ENCODE results near the gene MIGA1.
A peak's percentile ranks its signal among the peaks of the same experiment; 100 is the strongest.
"Not testable (repeated sequence)": the region's sequence is repeated elsewhere in the genome, so short reads cannot be mapped to it uniquely, and the experiment has no call there.

Gene MIGA1

DNA sequence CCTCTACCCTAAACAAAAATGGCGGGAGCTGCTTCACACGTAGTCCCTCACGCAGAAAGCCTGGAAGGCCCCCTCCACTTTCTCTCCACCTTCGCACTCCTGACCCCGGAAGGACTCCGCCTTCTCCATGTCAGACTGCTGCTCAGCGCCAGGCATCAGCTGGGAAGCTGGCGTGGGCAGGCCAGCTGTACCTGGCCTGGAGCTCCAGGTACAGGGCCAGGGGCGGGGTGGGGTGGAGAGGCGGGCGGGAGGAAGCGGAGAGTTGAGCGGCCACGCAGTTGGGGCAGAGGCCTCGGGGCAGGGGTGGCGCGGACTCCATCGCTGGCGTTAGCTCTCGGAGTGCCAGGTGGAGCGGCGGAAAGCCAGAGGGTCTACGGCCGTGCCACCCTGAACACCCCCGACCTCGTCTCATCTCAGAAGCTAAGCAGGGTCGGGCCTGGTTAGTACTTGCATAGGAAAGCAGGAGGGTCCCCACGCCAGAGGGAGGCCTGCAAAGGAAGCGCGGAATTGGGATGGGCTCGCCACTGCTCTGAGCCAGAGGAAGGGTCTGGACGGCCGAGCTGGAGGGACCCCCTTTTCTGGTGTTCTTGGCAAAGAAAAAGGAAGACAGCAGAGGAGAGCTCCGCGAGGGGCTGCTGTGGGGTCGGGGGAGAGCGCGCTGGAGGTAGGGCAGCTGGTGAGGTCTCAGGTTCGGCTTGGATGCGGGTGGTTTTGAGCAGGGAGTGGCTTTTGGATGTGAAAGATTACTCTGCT lies at the start of gene MIGA1:
Gene MIGA1 (plus strand): TSS at position 121 of the 753 bp plus-strand sequence. CDS start 3,604 bp downstream, outside the sequence.
- DNase-seq = peak; percentile 60

DNA sequence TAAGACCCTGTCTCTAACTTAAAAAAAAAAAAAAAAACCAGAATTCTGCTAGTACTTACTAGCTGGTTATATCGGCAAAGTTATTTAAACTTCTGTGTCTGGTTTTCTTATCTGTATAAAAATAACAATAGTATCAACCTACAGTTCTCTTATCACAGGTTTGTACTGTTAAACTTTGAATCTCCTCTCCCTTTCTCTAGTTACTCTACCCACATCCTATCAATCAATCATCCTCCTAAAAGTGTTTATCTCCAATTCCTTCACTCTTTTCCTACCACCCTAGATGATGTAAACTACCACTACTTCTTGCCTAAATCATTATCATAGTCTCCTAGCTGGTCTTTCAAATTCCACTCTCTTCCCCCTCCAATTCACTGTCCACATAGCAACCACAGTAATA lies 47.4 kb upstream of the MIGA1 start:
- DNase-seq = no peak

- no peak for DNase-seq
These were observed 40.2 kb upstream of the MIGA1 start for GRCh38 chr1:77739235-77739634.

GRCh38 chr1:77741316-77741715 lies 38.1 kb upstream of the MIGA1 start:
- no peak for DNase-seq

DNA sequence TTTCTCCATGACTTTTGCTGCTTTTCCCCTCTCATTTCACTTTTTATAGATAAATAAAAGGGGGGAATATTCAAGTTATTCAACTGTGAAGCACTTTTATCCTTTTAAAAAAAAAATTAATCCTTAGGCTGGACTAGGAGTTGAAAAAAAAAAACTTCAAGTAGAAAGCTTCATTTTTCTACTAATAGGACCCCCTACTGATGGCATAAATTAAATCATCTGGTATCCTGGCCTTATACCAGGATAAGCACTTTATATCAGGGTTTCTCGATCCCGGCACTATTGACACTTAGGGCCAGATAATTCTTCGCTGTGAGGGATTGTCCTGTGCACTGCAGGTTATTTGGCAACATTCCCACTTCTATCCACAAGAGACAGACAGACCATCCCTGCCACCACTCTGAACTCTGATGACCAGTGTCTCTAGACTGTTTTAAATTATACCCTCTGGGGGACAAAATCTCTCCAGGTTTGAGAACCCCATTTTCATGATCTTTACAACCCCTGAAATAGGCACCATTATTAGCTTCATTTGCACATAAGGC lies 37.4 kb upstream of the MIGA1 start:
- no peak for DNase-seq

GRCh38 chr1:77744576-77744975 lies 34.9 kb upstream of the MIGA1 start:
- DNase-seq = no peak

GRCh38 chr1:77749489-77749888 lies 30.0 kb upstream of the MIGA1 start:
- not testable (repeated sequence) for DNase-seq

GRCh38 chr1:77756052-77756754 lies 23.2 kb upstream of the MIGA1 start:
- DNase-seq = no peak

GRCh38 chr1:77757066-77757584 lies 22.3 kb upstream of the MIGA1 start:
- DNase-seq = no peak

DNA sequence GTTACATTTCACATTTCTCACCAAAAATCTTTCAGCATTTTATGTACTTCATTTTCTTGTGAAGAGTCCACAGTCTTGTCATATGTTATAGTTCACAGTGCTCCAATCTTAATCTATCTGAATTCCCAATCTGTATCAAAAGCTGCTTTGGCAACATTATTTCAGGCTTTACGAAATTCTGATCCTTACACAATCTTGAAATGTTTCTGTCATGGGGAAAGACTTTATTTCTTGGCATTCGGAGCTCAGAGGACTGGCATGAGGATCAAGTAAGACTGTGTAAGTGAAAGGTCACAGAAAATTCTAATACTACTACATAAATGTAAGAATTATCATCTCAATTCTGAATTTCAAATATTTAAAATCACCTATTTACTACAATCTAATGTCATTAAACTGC lies 21.8 kb upstream of the MIGA1 start:
- DNase-seq = no peak

DNA sequence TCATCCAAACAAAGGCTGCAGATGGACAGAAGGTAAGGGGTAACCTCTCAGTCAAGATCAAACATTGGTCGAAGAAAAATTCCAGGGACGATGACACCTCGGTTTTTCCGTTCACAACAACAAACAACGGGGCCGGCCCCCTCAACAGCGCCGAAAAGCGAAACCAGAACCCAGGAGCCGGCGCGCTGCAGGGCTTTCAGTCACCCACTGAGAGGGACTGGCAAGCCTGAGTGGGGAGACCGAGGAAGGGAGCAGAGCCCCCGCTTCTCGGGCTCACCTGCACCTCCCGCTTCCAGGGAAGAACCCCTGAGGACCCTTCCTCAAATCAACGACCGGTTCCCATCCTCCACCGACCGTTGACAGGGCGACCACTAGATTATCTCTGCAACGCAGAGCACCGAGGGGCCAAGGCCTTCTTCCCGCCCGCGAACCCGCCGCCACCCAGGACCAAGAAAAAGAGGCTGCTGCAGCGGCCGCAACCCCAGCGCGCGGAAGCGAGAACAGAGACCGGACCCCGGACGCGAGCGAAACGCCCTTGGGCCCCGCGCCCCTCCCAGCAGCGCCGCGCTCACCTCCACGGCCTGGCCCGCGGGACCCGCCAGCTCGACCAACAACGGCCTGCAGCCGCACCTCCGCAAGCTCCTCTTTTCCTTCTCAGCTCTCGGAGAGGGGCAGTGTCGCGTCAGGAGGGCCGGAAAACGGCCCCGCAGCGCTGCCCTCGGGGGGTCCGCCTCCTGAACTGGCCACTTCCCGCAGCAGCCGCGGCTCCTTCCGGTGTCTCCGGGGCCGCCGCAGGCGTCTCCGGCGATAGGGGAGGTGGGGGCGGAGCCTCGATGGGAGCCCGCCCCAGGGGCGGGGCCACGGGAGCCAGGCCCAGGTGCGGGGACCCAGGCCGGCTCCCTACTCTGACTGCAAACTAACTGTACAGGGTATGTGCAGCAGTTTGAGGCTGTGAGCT lies 20.1 kb upstream of the MIGA1 start, which contains the start of gene USP33:
Gene USP33 (minus strand): TSS at position 782 of the 958 bp plus-strand sequence. CDS start 18,155 bp downstream, outside the sequence.
- peak; percentile 8 for DNase-seq

GRCh38 chr1:77762072-77762476 lies 17.4 kb upstream of the MIGA1 start:
- no peak for DNase-seq

GRCh38 chr1:77768006-77768405 lies 11.4 kb upstream of the MIGA1 start:
- DNase-seq = no peak

DNA sequence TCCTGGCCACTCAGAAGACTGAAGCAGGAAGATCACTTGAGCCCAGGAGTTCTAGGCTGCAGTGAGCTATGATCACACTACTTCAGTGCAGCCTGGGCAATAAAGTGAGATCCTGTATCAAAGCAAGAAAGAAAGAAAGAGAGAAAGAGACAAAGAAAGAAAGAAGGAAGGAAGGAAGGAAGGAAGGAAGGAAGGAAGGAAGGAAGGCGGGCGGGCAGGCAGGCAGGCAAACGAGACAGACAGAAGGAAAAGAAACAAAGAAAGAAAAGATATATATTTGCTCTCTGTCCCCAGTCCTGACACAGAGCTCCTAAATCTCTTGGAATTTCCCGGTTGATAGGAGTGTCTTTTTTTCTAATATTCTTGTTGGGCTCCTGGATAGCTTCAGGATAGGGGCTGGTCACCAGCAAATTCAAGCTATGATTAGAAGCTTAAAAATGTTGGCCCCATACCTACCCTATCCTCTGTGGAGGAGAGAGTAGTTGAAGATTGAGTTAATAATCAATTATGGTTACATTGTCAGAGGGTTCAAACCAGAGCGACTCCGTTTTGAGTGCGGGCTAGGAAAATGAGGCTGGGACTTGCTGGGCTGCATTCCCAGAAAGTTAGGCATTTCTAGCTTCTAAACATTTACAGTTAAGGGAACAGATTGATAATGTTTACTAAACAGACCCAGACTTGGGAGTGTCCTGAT lies 3.3 kb upstream of the MIGA1 start:
- DNase-seq = no peak

DNA sequence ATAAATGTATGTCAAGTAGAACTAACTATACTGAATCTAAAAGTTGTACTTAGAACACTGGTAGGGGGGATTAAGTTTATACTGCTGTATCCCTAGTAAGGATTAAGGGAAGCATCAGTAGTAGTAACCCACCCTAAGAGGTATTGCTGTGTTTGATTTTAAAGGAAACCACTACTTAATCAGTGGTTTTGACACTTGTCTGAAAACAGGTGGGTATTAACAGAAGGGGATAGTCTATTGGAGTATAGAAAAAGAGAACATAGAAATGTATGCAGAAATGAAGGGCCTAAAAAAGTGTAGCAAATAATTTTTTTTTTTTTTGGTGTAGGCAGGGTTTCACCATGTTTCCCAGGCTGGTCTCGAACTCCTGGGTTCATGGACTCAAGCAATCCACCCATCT lies 2.2 kb downstream of the MIGA1 start:
- no peak for DNase-seq

GRCh38 chr1:77783141-77783540 lies 3.7 kb downstream of the MIGA1 start:
- DNase-seq = no peak

GRCh38 chr1:77786093-77786741 lies 6.8 kb downstream of the MIGA1 start:
- not testable (repeated sequence) for DNase-seq

- DNase-seq = no peak
These were observed 15.1 kb downstream of the MIGA1 start for GRCh38 chr1:77794550-77794949.

DNA sequence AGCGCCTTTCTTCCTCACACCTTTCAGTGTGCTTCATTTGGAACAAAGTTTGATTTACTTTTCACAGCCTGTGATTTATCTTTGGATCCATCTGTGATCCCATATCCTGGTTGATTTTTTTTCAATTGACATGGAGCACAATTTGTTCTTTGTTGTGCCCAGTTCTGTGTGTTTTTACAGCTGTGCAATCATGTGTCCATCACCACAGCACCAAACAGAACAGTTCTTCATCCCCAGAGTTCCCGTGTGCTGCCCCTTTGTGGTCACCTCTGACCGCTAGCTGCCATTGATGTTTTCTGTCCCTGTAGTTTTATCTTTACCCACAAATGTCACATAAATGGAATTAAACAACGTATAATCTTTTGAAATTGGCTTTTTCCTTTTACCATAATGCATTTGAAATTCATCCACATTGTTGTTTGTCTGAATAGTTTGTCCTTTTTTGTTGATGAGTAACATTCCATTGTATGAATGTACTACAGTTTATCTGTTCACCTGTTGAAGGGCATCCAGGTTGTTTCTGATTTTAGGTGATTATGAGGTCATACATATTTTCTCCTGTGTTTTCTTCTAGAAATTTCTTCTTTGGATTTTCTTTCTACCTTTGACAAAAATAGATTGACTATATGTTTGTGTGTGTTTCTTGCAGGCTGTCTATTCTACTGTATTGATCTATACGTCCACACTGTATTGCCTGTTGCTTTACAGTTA lies 17.4 kb downstream of the MIGA1 start:
- no peak for DNase-seq

GRCh38 chr1:77797991-77798390 lies 18.5 kb downstream of the MIGA1 start:
- no peak for DNase-seq

DNA sequence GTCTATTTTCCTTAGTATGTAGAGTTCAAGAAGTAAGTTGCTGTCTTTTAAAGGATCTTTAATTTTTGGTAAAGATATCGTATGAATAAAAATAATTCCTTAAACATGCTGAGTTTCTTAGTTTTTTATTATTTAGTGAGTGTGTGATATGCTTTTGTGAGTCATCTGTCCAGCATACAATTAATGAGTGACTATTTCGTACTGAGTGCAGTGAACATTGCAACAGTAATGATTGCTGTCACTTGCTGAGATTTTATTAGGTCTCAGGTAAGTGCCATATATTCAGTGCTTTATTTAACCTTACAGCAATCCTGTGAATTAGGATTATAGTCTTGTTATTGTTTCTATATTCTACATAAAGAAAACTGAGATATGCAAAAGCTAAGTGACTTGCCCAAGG lies 22.6 kb downstream of the MIGA1 start:
- no peak for DNase-seq
